SK-N-SH (cell line): ENCODE results near the gene PPP1R14B. TPM values are rescaled to one million over a fixed set of nuclear protein-coding genes. Genes with fewer than 3 reads are reported as not detected.

ENCODE experiments used
- CTCF ChIA-PET: fragments of 300-600, 350-600 bp; formaldehyde crosslinking; extraction: SDS; loops from one replicate; lab custom pipeline; 2021; lab: Yijun Ruan, JAX
- POLR2A ChIA-PET: fragments of 350-600 bp; sonication (Branson Sonifier 250); formaldehyde crosslinking; extraction: SDS; loops from one replicate; lab custom pipeline; 2020; ENCODE audit warnings: antibody characterized with exemption, inconsistent platforms; lab: Yijun Ruan, JAX
- DNase-seq: peaks from one replicate; pipeline ENCODE4 v3.0.0; 2012
- H2AFZ ChIP-seq: fragments of 200-600 bp; sonication (generic); 2 replicates; pipeline ENCODE4 v1.8.1; 2016; ENCODE audit warnings: antibody characterized with exemption, mild to moderate bottlenecking, low read depth
- H3F3A ChIP-seq: fragments of 200-600 bp; sonication (generic); replicated peaks from 2 replicates; pipeline ENCODE3; 2016; ENCODE audit warnings: antibody characterized with exemption, mild to moderate bottlenecking; ENCODE audit not compliant: insufficient read depth
- H3K27ac ChIP-seq, 2 experiments: fragments of 200-500 bp in 1 of 2; fragments of 200-600 bp in 1 of 2; sonication (Bioruptor generic) in 1 of 2; sonication (generic), shearing (Covaris generic) in 1 of 2; 2 replicates each; pipeline versions ENCODE4 v1.5.1 to v1.6.1; 2014 to 2016; ENCODE audit warnings: low read depth in 2 of 2, inconsistent platforms in 1 of 2, low read length in 1 of 2, mild to moderate bottlenecking in 1 of 2, mixed read lengths in 1 of 2
- H3K27me3 ChIP-seq: fragments of 200-600 bp; sonication (generic), shearing (Covaris generic); 2 replicates; pipeline ENCODE4 v1.6.1; 2016; ENCODE audit warnings: mixed run types; ENCODE audit not compliant: insufficient read depth
- H3K36me3 ChIP-seq, 2 experiments: fragments of 200-500 bp in 1 of 2; fragments of 200-600 bp in 1 of 2; sonication (Bioruptor generic) in 1 of 2; sonication (generic) in 1 of 2; replicated peaks in 1 of 2; 2 replicates each; pipeline versions ENCODE3 to v1.5.1; 2014 to 2016; ENCODE audit warnings: low read length in 1 of 2, mild to moderate bottlenecking in 1 of 2; ENCODE audit not compliant: insufficient read depth in 2 of 2, control insufficient read depth in 1 of 2
- H3K4me1 ChIP-seq, 2 experiments: fragments of 200-500 bp in 1 of 2; fragments of 200-600 bp in 1 of 2; sonication (Bioruptor generic) in 1 of 2; sonication (generic), shearing (Covaris generic) in 1 of 2; 2 replicates each; pipeline versions ENCODE4 v1.5.1 to v1.6.1; 2014 to 2016; ENCODE audit warnings: low read depth in 1 of 2, low read length in 1 of 2, mixed run types in 1 of 2; ENCODE audit not compliant: insufficient read depth in 2 of 2, control insufficient read depth in 1 of 2
- H3K4me2 ChIP-seq: fragments of 200-600 bp; sonication (generic), shearing (Covaris generic); 2 replicates; pipeline ENCODE4 v1.6.1; 2017; ENCODE audit warnings: mixed run types
- H3K4me3 ChIP-seq, 2 experiments: fragments of 200-500 bp in 1 of 2; fragments of 200-600 bp in 1 of 2; sonication (Bioruptor generic) in 1 of 2; sonication (generic), shearing (Covaris generic) in 1 of 2; 2 replicates each; pipeline versions ENCODE4 v1.5.1 to v1.8.1; 2014 to 2016; ENCODE audit warnings: low read depth in 2 of 2, inconsistent platforms in 1 of 2, low read length in 1 of 2, mild to moderate bottlenecking in 1 of 2, mixed read lengths in 1 of 2, moderate library complexity in 1 of 2
- H3K79me2 ChIP-seq: fragments of 200-600 bp; sonication (generic); 2 replicates; pipeline ENCODE4 v1.8.1; 2017; ENCODE audit warnings: mild to moderate bottlenecking; ENCODE audit not compliant: insufficient read depth
- H3K9ac ChIP-seq: fragments of 200-600 bp; sonication (generic); 2 replicates; pipeline ENCODE4 v1.6.1; 2017; ENCODE audit warnings: mixed run types
- H3K9me2 ChIP-seq: fragments of 200-600 bp; sonication (generic); 2 replicates; pipeline ENCODE4 v1.6.1; 2017; ENCODE audit warnings: mixed run types
- H3K9me3 ChIP-seq: fragments of 200-600 bp; sonication (generic); 2 replicates; pipeline ENCODE4 v1.6.1; 2017; ENCODE audit warnings: mixed run types, mild to moderate bottlenecking, moderate library complexity
- H4K20me1 ChIP-seq: fragments of 200-600 bp; sonication (generic); 2 replicates; pipeline ENCODE4 v1.6.1; 2017; ENCODE audit warnings: mild to moderate bottlenecking, mixed run types; ENCODE audit not compliant: insufficient read depth
- EP300 ChIP-seq, 2 experiments: IDR thresholded peaks; 2 replicates each; pipeline versions ENCODE4 v1.4.0 to v1.6.1; 2012; ENCODE audit warnings: borderline replicate concordance in 1 of 2, low read depth in 1 of 2, low read length in 1 of 2
- FOXJ3 ChIP-seq: sonication (generic); formaldehyde crosslinking; IDR thresholded peaks from 2 replicates; pipeline ENCODE4 v1.5.1; 2020; ENCODE audit warnings: mild to moderate bottlenecking, missing genetic modification reagents
- FOXM1 ChIP-seq: IDR thresholded peaks from 2 replicates; pipeline ENCODE4 v1.4.0; 2012; ENCODE audit warnings: low read depth, mild to moderate bottlenecking
- GABPA ChIP-seq: IDR thresholded peaks from 2 replicates; pipeline ENCODE4 v1.4.0; 2012; ENCODE audit warnings: low read depth, mild to moderate bottlenecking
- MAX ChIP-seq: IDR thresholded peaks from 2 replicates; pipeline ENCODE4 v1.4.0; 2012; ENCODE audit warnings: low read depth
- MEF2A ChIP-seq: IDR thresholded peaks from 2 replicates; pipeline ENCODE4 v1.4.0; 2012; ENCODE audit warnings: low read depth, borderline replicate concordance
- MXI1 ChIP-seq: IDR thresholded peaks from 2 replicates; pipeline ENCODE4 v1.6.1; 2012; ENCODE audit warnings: mild to moderate bottlenecking, low read depth, low read length, improper control_type of control experiment
- NRF1 ChIP-seq: IDR thresholded peaks from 2 replicates; pipeline ENCODE4 v1.6.1; 2012; ENCODE audit warnings: low read depth, mild to moderate bottlenecking, low read length
- POLR2AphosphoS5 ChIP-seq: IDR thresholded peaks from 2 replicates; pipeline ENCODE4 v1.6.1; 2012; ENCODE audit warnings: low read depth, low read length
- RAD21 ChIP-seq: IDR thresholded peaks from 2 replicates; pipeline ENCODE4 v1.6.1; 2012; ENCODE audit warnings: mild to moderate bottlenecking, low read length
- RCOR1 ChIP-seq: fragments of 150-350 bp; IDR thresholded peaks from 2 replicates; pipeline ENCODE4 v1.6.1; 2017; ENCODE audit warnings: antibody characterized with exemption, low read length
- SIN3A ChIP-seq: IDR thresholded peaks from 2 replicates; pipeline ENCODE4 v1.6.1; 2012; ENCODE audit warnings: low read depth, mild to moderate bottlenecking, low read length, moderate library complexity, borderline replicate concordance
- TEAD4 ChIP-seq: IDR thresholded peaks from 2 replicates; pipeline ENCODE4 v1.4.0; 2012; ENCODE audit warnings: mild to moderate bottlenecking, borderline replicate concordance; ENCODE audit not compliant: insufficient read depth
- USF1 ChIP-seq: IDR thresholded peaks from 2 replicates; pipeline ENCODE4 v1.4.0; 2012; ENCODE audit warnings: low read depth, borderline replicate concordance
- ZBTB33 ChIP-seq: IDR thresholded peaks from 2 replicates; pipeline ENCODE4 v1.4.0; 2012; ENCODE audit warnings: low read depth, borderline replicate concordance
- WGBS: methylation state at CpG from one replicate; pipeline ENCODE4 v1.1.6; 2017; ENCODE audit warnings: low lambda C conversion rate; 5-methylcytosine and 5-hydroxymethylcytosine counted together
- polyA plus RNA-seq, 3 experiments: library from polyadenylated mRNA; depleted of rRNA; stranded (reverse); fragments of >200 nt; gene quantifications; 2 replicates each; pipeline ENCODE4 v1.2.3, GENCODE V29; 2012

Gene PPP1R14B
- polyA plus RNA-seq, 1 of the 3 experiments (the other 2 are of a cell fraction), result 523 TPM

- no peaks in the 10 kb centered on the region; the same call in 1 of the 2 replicates for H3K79me2 ChIP-seq
- H3K27ac ChIP-seq, result no peak overlapping the region
- H3K9ac ChIP-seq, result no peak overlapping the region
- H3K36me3 ChIP-seq, result peaks cover 43 to 47% of the 10 kb centered on the region in 2 experiments
- H3K4me1 ChIP-seq, result peaks cover 4 to 27% of the 10 kb centered on the region in 2 experiments; a peak in 3 of 4 replicates
- H3K27me3 ChIP-seq, result no peaks in the 10 kb centered on the region
- H3K9me3 ChIP-seq, result no peaks in the 10 kb centered on the region
- WGBS, result 94% methylated on average over 27 of the region's 27 CpGs
- ChIA-PET CTCF (interaction anchor here (0.8 to 5.3 kb wide), 11 partner anchors 8 to 99 kb away, joined by 3 to 52 read pairs (median 12); partner anchors contain the start of genes CATSPERZ, NUDT22, PLCB3 and TRPT1), POLR2A (interaction anchor here (1.1 to 1.6 kb wide), 2 partner anchors 9 to 18 kb away, joined by 3 read pairs; no protein-coding TSS in a partner anchor)
- H2AFZ ChIP-seq, result no peak overlapping the region
- no peak for DNase-seq
- no peak for TF ChIP-seq FOXJ3 (CRISPR knock-in tag)
- no peak for TF ChIP-seq EP300 (IDR thresholded peaks at IDR 0.05; ENCODE audit: borderline replicate concordance in 1 of 2, low read depth in 1 of 2, low read length in 1 of 2)
- H4K20me1 ChIP-seq, result peaks cover 9% of the 10 kb centered on the region
- no peaks in the 10 kb centered on the region for H3K9me2 ChIP-seq
- H3K4me2 ChIP-seq, result no peak overlapping the region
- no peak overlapping the region for H3K4me3 ChIP-seq
- H3F3A ChIP-seq, result peaks cover 30% of the 10 kb centered on the region
Observed at GRCh38 chr11:64203421-64204079, 43.2 kb downstream of the PPP1R14B start.

GRCh38 chr11:64202992-64203391 lies 43.8 kb downstream of the PPP1R14B start:
- no peaks in the 10 kb centered on the region for H3K27me3 ChIP-seq
- WGBS, result 96% methylated on average over 8 of the region's 9 CpGs
- peaks cover 30% of the 10 kb centered on the region for H3F3A ChIP-seq
- H3K9ac ChIP-seq, result no peak overlapping the region
- H3K27ac ChIP-seq, result no peak overlapping the region
- H4K20me1 ChIP-seq, result peaks cover 9% of the 10 kb centered on the region
- no peaks in the 10 kb centered on the region for H3K9me3 ChIP-seq
- ChIA-PET POLR2A (interaction anchor here (0.6 to 1.6 kb wide), 2 partner anchors 18 to 22 kb away, joined by 3 read pairs; no protein-coding TSS in a partner anchor), CTCF (interaction anchor here (2.7 to 5.1 kb wide), 2 partner anchors 48 to 100 kb away, joined by 25 to 52 read pairs; partner anchors contain the start of genes CATSPERZ and PLCB3)
- TF ChIP-seq USF1, result no peak
- TF ChIP-seq SIN3A, result no peak
- TF ChIP-seq GABPA, result no peak
- TF ChIP-seq TEAD4, result no peak
- TF ChIP-seq FOXM1, result no peak
- no peak for TF ChIP-seq NRF1
- no peak for TF ChIP-seq RAD21
- TF ChIP-seq MXI1, result no peak
- TF ChIP-seq POLR2AphosphoS5, result no peak
- TF ChIP-seq RCOR1, result no peak
- no peak for TF ChIP-seq MEF2A
- TF ChIP-seq MAX, result no peak
- TF ChIP-seq ZBTB33, result no peak
- H3K36me3 ChIP-seq, result peaks cover 47 to 48% of the 10 kb centered on the region in 2 experiments
- DNase-seq, result no peak
- H3K4me3 ChIP-seq, result no peak overlapping the region
- no peaks in the 10 kb centered on the region for H3K9me2 ChIP-seq
- H2AFZ ChIP-seq, result no peak overlapping the region
- no peak overlapping the region for H3K4me2 ChIP-seq
- peaks cover 4 to 22% of the 10 kb centered on the region in 2 experiments; a peak in 3 of 4 replicates for H3K4me1 ChIP-seq
- H3K79me2 ChIP-seq, result no peaks in the 10 kb centered on the region; the same call in 1 of the 2 replicates
